Activated T-cell treated with anti-CD3 and anti-CD28 coated beads, Interleukin-2, amount 50 U/mL, for 24 hours (primary cell): ENCODE measurements around the gene NPHP4.
"Not testable (repeated sequence)": the region's sequence is repeated elsewhere in the genome, so short reads cannot be mapped to it uniquely, and the experiment has no call there.

Experiments
- DNase-seq: peaks from one replicate; pipeline ENCODE4 v3.0.0-alpha.2; 2020
- H3K27ac Mint-ChIP-seq: 2 replicates; pipeline ENCODE4 v1.8.0; 2020; ENCODE audit warnings: mild to moderate bottlenecking, mixed read lengths
- H3K27me3 Mint-ChIP-seq: 2 replicates; pipeline ENCODE4 v1.8.0; 2020; ENCODE audit warnings: mixed read lengths
- H3K36me3 Mint-ChIP-seq: 2 replicates; pipeline ENCODE4 v1.8.0; 2020; ENCODE audit warnings: low read depth, mixed read lengths
- H3K4me1 Mint-ChIP-seq: 2 replicates; pipeline ENCODE4 v1.8.0; 2020; ENCODE audit warnings: low read depth, mixed read lengths
- H3K4me3 Mint-ChIP-seq: 2 replicates; pipeline ENCODE4 v1.8.0; 2020; ENCODE audit warnings: mild to moderate bottlenecking, moderate library complexity, mixed read lengths
- H3K9me3 Mint-ChIP-seq: 2 replicates; pipeline ENCODE4 v1.8.0; 2020; ENCODE audit warnings: mixed read lengths

NPHP4 gene

GRCh38 chr1:5898266-5898665 is 94.0 kb downstream of the NPHP4 start:
- Mint-ChIP-seq H3K9me3 (no peaks in the 10 kb centered on the region), H3K36me3 (peaks cover 20% of the 10 kb centered on the region), H3K4me1 (no peaks in the 10 kb centered on the region), H3K4me3 (no peak overlapping the region), H3K27ac (no peak overlapping the region), H3K27me3 (no peaks in the 10 kb centered on the region)
- DNase-seq, result no peak

GRCh38 chr1:5896706-5897660 is 95.2 kb downstream of the NPHP4 start:
- peaks cover 16% of the 10 kb centered on the region for H3K36me3 Mint-ChIP-seq
- no peak overlapping the region for H3K27ac Mint-ChIP-seq
- H3K9me3 Mint-ChIP-seq, result no peaks in the 10 kb centered on the region
- H3K4me3 Mint-ChIP-seq, result no peak overlapping the region
- no peak for DNase-seq
- no peaks in the 10 kb centered on the region for H3K27me3 Mint-ChIP-seq
- no peaks in the 10 kb centered on the region for H3K4me1 Mint-ChIP-seq

GRCh38 chr1:5895446-5896406 is 96.5 kb downstream of the NPHP4 start:
- DNase-seq, result no peak
- Mint-ChIP-seq H3K9me3 (no peaks in the 10 kb centered on the region), H3K27ac (no peak overlapping the region), H3K4me3 (no peak overlapping the region), H3K27me3 (no peaks in the 10 kb centered on the region), H3K36me3 (peaks cover 16% of the 10 kb centered on the region), H3K4me1 (no peaks in the 10 kb centered on the region)

GRCh38 chr1:5893699-5894278 is 98.4 kb downstream of the NPHP4 start:
- peaks cover 17% of the 10 kb centered on the region for H3K36me3 Mint-ChIP-seq
- not testable (repeated sequence) for DNase-seq, H3K9me3 Mint-ChIP-seq

GRCh38 chr1:5892329-5892728 is 99.9 kb downstream of the NPHP4 start:
- Mint-ChIP-seq H3K27me3 (no peaks in the 10 kb centered on the region), H3K36me3 (peaks cover 15% of the 10 kb centered on the region), H3K4me1 (no peaks in the 10 kb centered on the region), H3K27ac (no peak overlapping the region), H3K4me3 (no peak overlapping the region), H3K9me3 (no peaks in the 10 kb centered on the region)
- DNase-seq, result no peak

More at GRCh38 chr1:5893699-5894278, 98.4 kb downstream of the NPHP4 start:
- not testable (repeated sequence) for H3K27ac Mint-ChIP-seq, H3K4me3 Mint-ChIP-seq, H3K4me1 Mint-ChIP-seq, H3K27me3 Mint-ChIP-seq

- Mint-ChIP-seq H3K27ac (no peak overlapping the region), H3K36me3 (peaks cover 14% of the 10 kb centered on the region), H3K4me3 (no peak overlapping the region), H3K27me3 (no peaks in the 10 kb centered on the region), H3K9me3 (no peaks in the 10 kb centered on the region), H3K4me1 (no peaks in the 10 kb centered on the region)
- no peak for DNase-seq
Observed at GRCh38 chr1:5891736-5892135, 100.5 kb downstream of the NPHP4 start.

- DNase-seq, result no peak
- Mint-ChIP-seq H3K36me3 (peaks cover 16% of the 10 kb centered on the region), H3K9me3 (no peaks in the 10 kb centered on the region), H3K4me3 (no peak overlapping the region), H3K4me1 (no peaks in the 10 kb centered on the region), H3K27me3 (no peaks in the 10 kb centered on the region), H3K27ac (no peak overlapping the region)
Observed at GRCh38 chr1:5891137-5891536, 101.1 kb downstream of the NPHP4 start.

- Mint-ChIP-seq H3K27ac (no peak overlapping the region), H3K36me3 (peaks cover 17% of the 10 kb centered on the region), H3K9me3 (no peaks in the 10 kb centered on the region), H3K4me1 (no peaks in the 10 kb centered on the region), H3K4me3 (no peak overlapping the region), H3K27me3 (no peaks in the 10 kb centered on the region)
- DNase-seq, result no peak
Observed at GRCh38 chr1:5890346-5891106, 101.7 kb downstream of the NPHP4 start.

GRCh38 chr1:5889901-5890300 is 102.3 kb downstream of the NPHP4 start:
- H3K36me3 Mint-ChIP-seq, result peaks cover 16% of the 10 kb centered on the region
- no peaks in the 10 kb centered on the region for H3K4me1 Mint-ChIP-seq
- no peak for DNase-seq
- no peak overlapping the region for H3K4me3 Mint-ChIP-seq
- H3K9me3 Mint-ChIP-seq, result no peaks in the 10 kb centered on the region
- H3K27me3 Mint-ChIP-seq, result no peaks in the 10 kb centered on the region
- H3K27ac Mint-ChIP-seq, result no peak overlapping the region

GRCh38 chr1:5889462-5889861 is 102.8 kb downstream of the NPHP4 start:
- H3K4me1 Mint-ChIP-seq, result no peaks in the 10 kb centered on the region
- no peak overlapping the region for H3K4me3 Mint-ChIP-seq
- no peak overlapping the region for H3K27ac Mint-ChIP-seq
- no peaks in the 10 kb centered on the region for H3K9me3 Mint-ChIP-seq
- no peak for DNase-seq
- no peaks in the 10 kb centered on the region for H3K27me3 Mint-ChIP-seq
- H3K36me3 Mint-ChIP-seq, result peaks cover 12% of the 10 kb centered on the region

- DNase-seq, result no peak
- H3K27me3 Mint-ChIP-seq, result no peaks in the 10 kb centered on the region
- H3K9me3 Mint-ChIP-seq, result no peaks in the 10 kb centered on the region
- peaks cover 11% of the 10 kb centered on the region for H3K36me3 Mint-ChIP-seq
- H3K4me1 Mint-ChIP-seq, result no peaks in the 10 kb centered on the region
- H3K27ac Mint-ChIP-seq, result no peak overlapping the region
- H3K4me3 Mint-ChIP-seq, result no peak overlapping the region
Observed at GRCh38 chr1:5888606-5889211, 103.5 kb downstream of the NPHP4 start.

GRCh38 chr1:5887971-5888361 is 104.3 kb downstream of the NPHP4 start:
- Mint-ChIP-seq H3K27ac (no peak overlapping the region), H3K4me3 (no peak overlapping the region), H3K36me3 (peaks cover 12% of the 10 kb centered on the region), H3K9me3 (no peaks in the 10 kb centered on the region), H3K4me1 (no peaks in the 10 kb centered on the region), H3K27me3 (no peaks in the 10 kb centered on the region)
- no peak for DNase-seq

GRCh38 chr1:5887349-5887970 is 104.8 kb downstream of the NPHP4 start:
- DNase-seq, result no peak
- no peak overlapping the region for H3K4me3 Mint-ChIP-seq
- peaks cover 16% of the 10 kb centered on the region for H3K36me3 Mint-ChIP-seq
- H3K27ac Mint-ChIP-seq, result no peak overlapping the region
- no peaks in the 10 kb centered on the region for H3K9me3 Mint-ChIP-seq
- H3K4me1 Mint-ChIP-seq, result no peaks in the 10 kb centered on the region
- H3K27me3 Mint-ChIP-seq, result no peaks in the 10 kb centered on the region
